DND-41 (cell line): Measurements from ENCODE around the gene ZNF142.

ENCODE experiments used
- ATAC-seq: fragments of 200-7000 bp; cut with Tn5 transposase; 3 replicates; pipeline ENCODE4 v1.9.1; 2021; ENCODE audit warnings: low read depth; ENCODE audit not compliant: insufficient read depth
- DNase-seq: peaks from one replicate; pipeline ENCODE4 v3.0.0-alpha.2; 2020
- H2AFZ ChIP-seq: 2 replicates; pipeline ENCODE4 v1.6.0; 2012; ENCODE audit warnings: low read depth, low read length
- H3K27ac ChIP-seq: 2 replicates; pipeline ENCODE4 v1.5.1; 2012; ENCODE audit warnings: low read length, inconsistent platforms
- H3K27me3 ChIP-seq: fragments of 200-600 bp; sonication (generic); 2 replicates; pipeline ENCODE4 v1.6.0; 2012; ENCODE audit warnings: low read length, mild to moderate bottlenecking, inconsistent platforms; ENCODE audit not compliant: insufficient read depth, poor library complexity
- H3K36me3 ChIP-seq: 2 replicates; pipeline ENCODE4 v1.5.1; 2012; ENCODE audit warnings: low read length, inconsistent platforms; ENCODE audit not compliant: insufficient read depth
- H3K4me1 ChIP-seq: 2 replicates; pipeline ENCODE4 v1.5.1; 2012; ENCODE audit warnings: mild to moderate bottlenecking, low read length; ENCODE audit not compliant: insufficient read depth
- H3K4me2 ChIP-seq: 2 replicates; pipeline ENCODE4 v1.6.0; 2012; ENCODE audit warnings: mild to moderate bottlenecking, moderate library complexity, low read length, inconsistent platforms; ENCODE audit not compliant: insufficient read depth
- H3K4me3 ChIP-seq, 2 experiments: fragments of 200-600 bp in 1 of 2; shearing (Covaris generic) in 1 of 2; 2 replicates each; pipeline ENCODE4 v1.5.1; 2012 to 2016; ENCODE audit warnings: inconsistent platforms in 2 of 2, low read length in 2 of 2, mild to moderate bottlenecking in 2 of 2, low read depth in 1 of 2, moderate library complexity in 1 of 2
- H3K79me2 ChIP-seq: 2 replicates; pipeline ENCODE4 v1.6.0; 2012; ENCODE audit warnings: low read length, inconsistent platforms; ENCODE audit not compliant: insufficient read depth
- H3K9ac ChIP-seq: 2 replicates; pipeline ENCODE4 v1.6.0; 2012; ENCODE audit warnings: low read depth, mild to moderate bottlenecking, inconsistent platforms, low read length, moderate library complexity
- H3K9me3 ChIP-seq: 2 replicates; pipeline ENCODE4 v1.5.1; 2012; ENCODE audit warnings: low read length, moderate library complexity, mild to moderate bottlenecking, inconsistent platforms; ENCODE audit not compliant: insufficient read depth, severe bottlenecking
- H4K20me1 ChIP-seq: 2 replicates; pipeline ENCODE4 v1.6.0; 2012; ENCODE audit warnings: low read length; ENCODE audit not compliant: insufficient read depth
- CTCF ChIP-seq: IDR thresholded peaks from 2 replicates; pipeline ENCODE4 v1.5.1; 2012; ENCODE audit warnings: borderline replicate concordance, low read length, moderate library complexity, mild to moderate bottlenecking; ENCODE audit not compliant: poor library complexity, severe bottlenecking; ENCODE audit errors: extremely low read depth
- EZH2 ChIP-seq: IDR thresholded peaks from 3 replicates; pipeline ENCODE4 v1.6.1; 2012; ENCODE audit warnings: borderline replicate concordance, low read depth, mild to moderate bottlenecking, moderate library complexity, low read length, inconsistent platforms; ENCODE audit not compliant: severe bottlenecking

The ZNF142 gene

GRCh38 chr2:218621007-218621406 is 38.4 kb downstream of the ZNF142 start:
- H3K27ac ChIP-seq: no peak overlapping the region
- no peak overlapping the region for H2AFZ ChIP-seq
- no peaks in the 10 kb centered on the region for H3K36me3 ChIP-seq
- TF ChIP-seq CTCF: no peak
- no peak for TF ChIP-seq EZH2
- H3K4me3 ChIP-seq: no peak overlapping the region
- no peaks in the 10 kb centered on the region for H3K79me2 ChIP-seq
- no peak overlapping the region for H3K4me2 ChIP-seq
- no peak overlapping the region for H3K9ac ChIP-seq
- no peaks in the 10 kb centered on the region for H4K20me1 ChIP-seq
- DNase-seq (no peak), ATAC-seq (no peak)
- no peaks in the 10 kb centered on the region for H3K27me3 ChIP-seq
- no peaks in the 10 kb centered on the region for H3K9me3 ChIP-seq
- no peaks in the 10 kb centered on the region for H3K4me1 ChIP-seq

DNA sequence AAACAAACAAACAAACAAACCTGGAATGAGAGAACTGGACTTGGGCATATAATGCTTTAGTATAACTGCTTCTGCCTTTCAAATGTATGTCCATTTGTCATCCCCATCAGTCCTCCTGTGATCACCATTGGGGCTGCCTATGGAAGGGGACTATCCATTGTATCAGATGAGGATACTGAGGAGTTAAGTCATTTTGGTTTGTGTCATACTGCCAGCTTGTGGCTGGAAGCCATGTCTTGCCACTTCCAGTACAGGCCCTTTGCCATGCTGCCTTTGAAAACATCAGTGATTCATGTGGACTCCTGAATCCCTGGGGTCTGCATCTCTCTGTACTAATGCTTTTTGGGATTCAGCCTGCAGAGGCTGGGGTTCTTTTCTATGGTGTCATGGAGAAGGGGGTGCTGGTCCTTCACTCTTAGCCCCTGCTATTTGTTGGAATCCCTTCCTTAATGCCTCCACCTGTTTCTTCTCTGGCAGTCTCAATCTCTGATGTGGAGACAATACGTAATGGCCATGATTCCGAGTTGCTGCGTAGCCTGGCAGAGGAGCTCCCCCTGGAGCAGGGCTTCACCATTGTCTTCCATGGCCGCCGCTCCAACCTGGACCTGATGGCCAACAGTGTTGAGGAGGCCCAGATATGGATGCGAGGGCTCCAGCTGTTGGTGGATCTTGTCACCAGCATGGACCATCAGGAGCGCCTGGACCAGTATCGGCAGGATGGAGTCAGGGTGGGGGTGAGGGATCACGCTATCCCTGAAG is 41.1 kb downstream of the ZNF142 start:
- Histone ChIP-seq H2AFZ (no peak overlapping the region), H3K4me3 (no peak overlapping the region), H3K9me3 (no peaks in the 10 kb centered on the region), H3K27ac (no peak overlapping the region), H3K27me3 (no peaks in the 10 kb centered on the region), H3K36me3 (no peaks in the 10 kb centered on the region), H3K79me2 (no peaks in the 10 kb centered on the region), H3K9ac (no peak overlapping the region), H3K4me2 (no peak overlapping the region), H3K4me1 (no peaks in the 10 kb centered on the region), H4K20me1 (no peaks in the 10 kb centered on the region)
- ATAC-seq: no peak
- TF ChIP-seq EZH2 (no peak), CTCF (peak; percentile 37)
- no peak for DNase-seq

- Histone ChIP-seq H3K4me3 (no peak overlapping the region), H3K79me2 (no peaks in the 10 kb centered on the region), H3K36me3 (no peaks in the 10 kb centered on the region), H3K9me3 (no peaks in the 10 kb centered on the region), H3K27me3 (no peaks in the 10 kb centered on the region), H2AFZ (no peak overlapping the region), H3K4me1 (no peaks in the 10 kb centered on the region), H4K20me1 (no peaks in the 10 kb centered on the region), H3K27ac (no peak overlapping the region), H3K9ac (no peak overlapping the region), H3K4me2 (no peak overlapping the region)
- DNase-seq: no peak
- no peak for ATAC-seq
- TF ChIP-seq EZH2 (no peak), CTCF (no peak)
Observed at GRCh38 chr2:218615868-218616315, 43.5 kb downstream of the ZNF142 start.
